ENCODE measurements around the gene TCF7L1.

The TCF7L1 gene

DNA sequence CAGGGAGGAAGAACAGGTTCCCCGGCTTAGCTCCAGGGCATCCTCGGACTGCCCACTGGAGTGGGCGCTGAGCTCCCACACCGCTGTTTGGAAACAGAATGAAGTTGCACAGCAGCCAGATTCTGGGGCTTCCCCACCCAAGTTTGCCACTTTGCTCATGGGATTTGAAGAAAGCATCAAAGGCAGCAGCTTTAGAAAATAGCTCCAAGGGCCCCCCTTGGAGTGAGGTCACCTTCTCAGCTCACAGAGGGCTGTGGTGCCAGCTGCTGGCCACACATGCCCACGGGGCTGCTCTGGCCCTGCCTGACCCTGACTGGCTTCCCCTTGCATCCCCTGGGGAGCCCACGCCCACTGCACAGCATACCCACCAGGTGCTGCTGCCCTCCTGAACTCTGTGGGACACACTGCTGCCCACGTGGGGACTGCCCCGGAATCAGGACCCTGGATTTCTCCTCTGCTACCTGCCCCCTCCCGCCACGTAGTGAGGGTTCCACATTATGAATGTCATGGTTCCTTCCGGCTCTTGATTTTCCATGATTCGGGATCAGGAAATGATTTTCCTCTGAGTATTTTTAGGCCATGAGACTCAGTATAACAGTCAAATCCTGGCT lies 124.3 kb downstream of the TCF7L1 start:
- FAIRE-seq = no peak

DNA sequence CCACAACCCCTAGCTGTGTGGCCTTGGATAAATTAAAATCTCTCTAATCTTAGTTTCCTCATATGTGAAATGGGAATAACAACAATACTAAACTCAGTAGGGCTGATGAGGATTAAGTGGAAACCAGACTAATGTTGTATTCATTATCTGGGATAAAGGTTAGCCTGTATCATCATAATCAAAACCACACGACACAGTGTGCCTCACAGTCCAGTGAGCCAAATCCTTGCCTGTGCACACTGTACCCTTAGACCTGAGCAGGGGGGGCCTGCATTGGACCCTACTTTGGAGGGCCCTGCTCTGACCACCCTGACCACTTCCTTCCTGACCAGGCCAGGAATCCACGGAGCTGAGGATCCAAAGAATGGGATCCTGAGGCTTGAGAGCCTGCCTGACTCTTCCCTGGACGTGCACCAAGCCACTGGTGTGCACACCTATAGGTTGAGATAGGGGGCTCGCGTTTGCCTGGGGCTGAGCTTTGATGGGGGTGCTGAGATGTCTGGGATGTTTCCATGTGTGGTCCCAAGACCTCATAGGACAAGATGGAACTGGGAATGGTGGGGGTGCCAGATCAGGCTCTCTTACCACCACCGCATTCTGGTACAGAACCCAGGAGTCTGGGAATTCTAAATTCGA lies 124.9 kb downstream of the TCF7L1 start:
- no peak for FAIRE-seq

DNA sequence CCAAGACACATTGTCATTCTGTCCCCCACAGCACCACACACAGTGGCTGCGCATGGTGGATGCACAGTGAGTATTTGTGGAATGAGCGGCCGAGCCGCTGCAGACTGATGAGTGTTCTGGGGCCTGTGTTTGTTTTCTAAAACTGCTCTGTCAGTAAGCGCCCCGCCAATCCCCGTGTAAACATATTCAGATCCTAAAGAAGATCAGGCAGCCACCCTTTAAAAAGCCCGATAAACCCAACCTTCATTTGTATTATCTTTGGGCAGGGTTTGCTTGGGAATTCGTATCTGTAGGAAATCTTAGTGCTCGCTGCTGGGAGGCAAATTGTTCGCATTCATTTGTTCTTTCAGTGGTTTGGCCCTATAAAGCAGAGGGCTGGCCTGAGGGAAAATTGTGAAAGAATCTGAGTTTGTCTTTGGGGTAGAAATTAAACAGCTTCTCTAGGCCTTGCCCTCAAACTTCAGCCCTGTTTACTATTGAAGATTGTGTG lies 126.0 kb downstream of the TCF7L1 start:
- no peak for FAIRE-seq

DNA sequence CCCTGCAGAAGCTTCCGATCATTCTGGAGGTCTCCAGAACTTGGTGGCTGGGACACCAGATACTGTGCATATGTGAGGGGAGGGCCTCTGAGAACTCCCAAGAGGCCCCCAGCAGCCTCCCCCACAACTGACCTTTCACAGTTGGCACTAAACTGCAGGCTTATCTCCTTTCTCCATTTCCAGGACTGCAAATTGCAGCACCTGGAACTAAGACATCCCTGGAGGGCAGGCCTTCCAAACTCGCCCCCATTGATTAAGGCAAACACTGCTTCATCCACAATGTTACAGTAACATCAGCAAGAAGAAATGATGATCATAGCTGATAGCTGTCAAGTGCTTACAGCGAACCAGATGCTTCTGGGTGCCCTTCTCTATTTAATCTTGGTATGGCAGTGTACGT lies 126.7 kb downstream of the TCF7L1 start:
- no peak for FAIRE-seq

DNA sequence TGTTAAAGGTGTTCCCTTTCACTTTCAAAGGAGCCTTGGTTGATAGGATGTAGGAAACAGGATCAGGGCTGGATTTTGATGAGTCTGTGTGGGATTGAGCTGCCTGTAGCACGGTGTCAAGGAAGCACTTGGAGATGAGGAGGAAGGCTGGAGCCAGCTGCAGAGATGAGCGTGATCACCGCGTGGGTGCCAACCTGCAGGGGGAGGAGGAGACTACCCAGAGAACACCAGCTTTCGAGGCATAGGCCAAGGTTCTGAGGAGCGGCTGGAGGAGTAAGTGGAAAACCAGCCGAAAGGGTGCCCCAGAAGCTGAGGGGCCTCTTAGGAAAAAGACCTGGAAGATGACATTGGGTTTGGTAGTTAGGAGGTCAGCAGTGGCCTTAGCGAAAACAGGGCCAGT lies 130.4 kb downstream of the TCF7L1 start:
- FAIRE-seq = no peak

DNA sequence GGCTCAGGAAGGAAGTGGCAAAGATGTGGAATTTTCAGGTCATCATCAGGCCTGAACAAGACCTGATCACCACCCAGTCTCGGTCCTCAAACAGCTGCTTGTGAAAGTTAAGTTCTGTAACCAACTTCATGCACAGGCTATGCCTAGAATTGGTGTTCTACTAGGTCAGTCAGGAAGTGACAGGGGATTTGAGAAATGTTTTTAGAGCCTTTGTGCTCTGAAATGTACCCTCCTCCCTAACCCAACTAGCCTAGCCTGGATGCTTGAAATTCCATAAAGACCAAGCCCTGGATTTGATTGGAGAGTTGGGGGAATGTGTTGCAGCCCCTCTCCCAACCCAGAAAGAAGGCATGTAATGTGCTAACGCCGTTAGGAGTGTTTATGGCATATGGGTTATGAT lies 131.3 kb downstream of the TCF7L1 start:
- FAIRE-seq = no peak

DNA sequence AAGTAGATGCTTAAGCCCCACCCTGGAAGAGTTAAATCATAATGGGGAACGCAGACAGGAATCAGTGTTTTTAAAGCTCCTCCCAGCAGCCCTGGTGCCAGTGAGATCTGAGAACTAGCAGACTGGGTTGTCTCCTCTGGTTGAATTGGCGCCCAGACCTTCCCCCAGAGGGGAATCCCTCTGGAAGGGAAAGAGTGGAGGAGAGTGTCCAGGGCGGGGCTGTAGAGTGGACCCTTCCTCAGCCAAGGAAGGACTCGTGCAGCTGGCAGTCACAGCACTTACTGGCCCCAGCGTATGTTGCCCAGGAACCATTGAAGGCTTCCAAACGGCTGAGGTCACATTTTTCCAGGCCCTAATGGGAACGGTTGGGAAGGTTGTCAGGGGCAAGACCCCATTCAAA lies 132.1 kb downstream of the TCF7L1 start:
- no peak for FAIRE-seq

DNA sequence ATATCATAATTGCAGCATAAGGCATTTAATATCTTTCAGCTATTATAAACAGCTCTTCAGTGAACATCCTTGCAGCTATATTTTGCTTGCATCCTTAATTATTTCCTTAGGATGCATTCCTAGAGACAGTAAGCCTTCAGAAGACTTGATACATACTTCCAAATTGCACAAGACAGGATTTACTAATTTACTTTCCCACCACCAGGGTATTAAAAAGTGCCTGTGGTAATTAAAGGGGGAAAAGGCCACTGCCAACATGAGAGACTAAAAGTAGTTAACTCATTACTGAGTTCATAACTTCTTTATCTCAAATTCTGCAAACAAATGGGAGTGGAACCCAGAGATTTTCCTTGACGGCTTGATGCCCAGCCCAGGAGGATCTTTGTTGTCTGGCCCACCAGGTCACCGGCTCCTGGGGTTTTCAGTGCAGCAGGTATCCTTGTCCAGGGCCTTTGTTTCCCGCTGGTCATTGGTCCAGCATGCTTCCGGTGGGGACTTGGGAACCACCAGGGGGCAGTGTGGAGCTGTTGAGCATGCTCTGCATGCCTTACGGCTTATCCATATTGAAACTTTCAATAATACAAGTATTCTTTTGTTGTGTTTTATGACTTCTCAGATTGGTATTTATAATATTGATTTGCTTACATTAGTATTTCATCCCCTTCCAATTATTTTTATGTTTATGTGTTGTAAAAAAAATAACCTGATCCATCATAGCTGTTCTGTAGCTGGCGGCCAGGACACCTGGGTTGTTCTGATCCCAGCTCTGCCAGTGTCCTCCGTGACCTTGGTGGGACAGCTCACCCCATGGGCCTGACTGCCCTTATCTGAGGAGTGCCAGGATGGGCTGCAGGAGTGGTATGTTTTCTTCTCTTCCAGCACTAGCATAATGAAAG lies 133.2 kb downstream of the TCF7L1 start:
- FAIRE-seq = no peak

DNA sequence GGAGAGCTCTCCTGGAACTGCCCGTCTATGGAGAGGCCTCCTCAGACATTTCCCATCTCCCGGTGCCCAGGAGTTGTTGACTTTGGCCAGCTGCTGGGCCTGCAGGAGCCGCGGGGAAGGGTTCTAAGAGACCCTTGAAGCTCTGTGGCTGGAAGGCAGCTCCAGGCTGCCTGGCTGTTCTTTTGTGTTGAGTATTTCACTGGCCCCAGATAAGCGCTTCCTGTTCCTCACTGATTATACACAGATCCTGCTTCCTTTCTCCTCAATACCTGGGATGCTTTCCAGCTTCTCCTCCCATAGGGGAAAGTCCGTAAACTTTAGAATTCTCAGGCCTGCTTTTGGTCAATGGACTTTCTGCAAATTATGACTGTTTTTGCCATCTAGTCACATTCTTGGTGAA lies 136.8 kb downstream of the TCF7L1 start:
- no peak for FAIRE-seq

DNA sequence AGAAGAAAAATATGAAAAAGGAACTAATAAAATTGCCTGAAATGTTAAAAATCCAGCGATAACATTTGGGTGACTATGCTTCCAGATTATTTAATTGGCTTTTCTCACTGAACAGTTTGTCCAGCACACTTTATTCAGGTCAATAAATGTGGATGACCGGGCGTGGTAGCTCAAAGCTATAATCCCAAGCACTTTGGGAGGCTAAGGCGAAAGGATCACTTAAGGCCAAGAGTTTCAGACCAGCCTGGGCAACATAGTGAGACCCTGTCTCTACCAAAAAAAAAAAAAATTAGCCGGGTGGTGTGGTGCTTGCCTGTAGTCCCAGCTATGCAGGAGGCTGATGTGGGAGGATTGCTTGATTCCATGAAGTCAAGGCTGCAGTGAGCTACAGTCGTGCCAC lies 139.2 kb downstream of the TCF7L1 start:
- no peak for FAIRE-seq

DNA sequence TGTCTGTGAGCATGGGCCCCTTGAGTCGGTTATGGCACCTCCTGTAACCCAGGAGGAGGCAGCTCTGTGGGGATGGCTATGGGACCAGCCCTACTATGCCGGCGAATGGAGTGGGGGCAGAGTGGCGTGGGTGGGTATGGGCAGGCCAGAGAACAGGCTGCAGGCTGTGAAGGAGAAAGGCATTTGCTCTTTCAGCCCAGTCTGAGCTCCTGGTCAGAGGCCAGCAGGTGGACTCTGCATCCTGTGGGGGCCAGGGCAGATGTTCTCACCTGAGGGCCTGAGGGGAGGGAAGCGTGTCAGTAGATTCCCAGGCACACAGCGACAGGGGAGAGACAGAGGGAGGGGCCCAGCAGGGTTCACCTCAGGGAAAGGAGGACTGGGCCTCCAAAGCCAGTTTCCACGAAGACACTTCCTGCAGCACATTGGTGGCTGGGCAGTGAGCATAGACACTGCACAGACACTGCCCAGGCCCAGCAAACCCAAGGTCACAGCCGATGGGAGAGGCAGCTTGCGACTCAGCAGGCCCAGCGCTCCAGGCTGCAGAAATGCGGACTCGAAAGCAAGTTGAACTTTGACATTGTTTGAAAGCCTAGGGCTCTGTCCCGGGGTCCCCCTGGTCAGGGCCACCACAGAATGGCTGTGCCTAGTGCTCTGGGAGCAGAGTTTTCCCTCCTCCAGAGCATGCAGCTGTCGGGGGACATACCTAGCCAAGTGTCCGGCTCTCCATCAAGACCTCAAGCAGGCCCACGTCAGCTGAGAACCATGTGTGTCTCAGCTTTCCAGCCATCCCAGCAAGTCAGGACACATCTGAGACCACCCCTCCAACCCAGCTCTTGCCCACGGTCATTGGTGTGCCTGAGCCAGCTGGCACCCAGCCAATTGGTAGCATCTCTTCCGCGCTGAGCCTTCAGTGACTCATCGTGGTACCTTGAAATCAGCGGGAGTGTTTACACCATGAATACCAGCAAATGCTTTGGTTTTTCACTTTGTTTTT lies 140.8 kb downstream of the TCF7L1 start:
- no peak for FAIRE-seq

DNA sequence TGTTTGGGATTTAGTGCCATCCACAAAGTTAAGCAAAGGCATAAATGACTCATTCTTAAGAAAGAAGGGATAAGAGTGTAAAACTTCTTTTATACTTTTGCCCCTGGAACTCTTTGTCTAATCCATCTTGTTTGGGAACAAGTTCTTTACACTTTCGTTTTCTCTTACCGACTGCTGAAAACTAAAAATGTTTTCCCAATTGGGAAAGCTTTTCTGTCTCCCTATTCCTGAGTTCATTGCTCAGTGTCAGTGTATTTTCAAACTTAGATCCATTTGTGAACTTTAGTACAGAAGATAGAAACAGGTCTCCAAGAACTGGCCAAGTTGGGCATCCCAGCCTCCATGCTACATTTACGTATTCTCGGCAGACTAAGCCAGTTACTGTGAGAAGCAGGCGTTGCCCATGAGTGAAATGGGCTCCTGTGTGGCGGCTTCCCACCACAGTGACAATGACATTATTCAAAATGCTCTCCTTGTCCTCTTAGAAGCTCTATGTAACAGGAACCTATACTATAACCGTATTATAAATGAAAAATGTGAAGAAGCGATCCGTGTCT lies 142.9 kb downstream of the TCF7L1 start:
- FAIRE-seq = no peak

DNA sequence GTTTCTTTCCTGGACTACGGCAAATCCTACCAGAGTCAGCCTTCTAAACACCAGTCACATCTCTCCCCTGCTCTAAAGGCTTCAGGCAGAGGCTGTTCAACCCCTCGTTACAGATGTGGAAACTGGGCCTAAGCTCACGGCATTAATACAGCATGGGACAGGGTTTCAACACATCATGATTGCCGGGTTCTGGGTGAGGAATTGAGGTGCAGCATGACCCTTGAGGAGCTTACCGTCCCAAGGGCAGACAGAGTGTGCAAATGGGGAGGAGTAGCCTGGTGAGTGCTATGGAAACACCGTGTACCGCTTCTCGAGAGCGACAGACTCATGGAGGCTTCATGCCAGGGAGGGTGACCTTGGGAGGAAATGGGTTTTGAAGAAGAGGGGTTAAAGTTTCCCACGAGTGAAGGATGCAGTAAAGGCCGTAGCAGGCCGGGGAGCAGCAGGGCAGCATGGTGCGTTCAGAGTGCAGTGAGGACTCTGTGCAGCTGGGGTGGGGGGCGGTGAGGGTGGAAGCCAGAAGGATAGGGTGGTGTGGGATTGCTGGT lies 143.5 kb downstream of the TCF7L1 start:
- FAIRE-seq = no peak

DNA sequence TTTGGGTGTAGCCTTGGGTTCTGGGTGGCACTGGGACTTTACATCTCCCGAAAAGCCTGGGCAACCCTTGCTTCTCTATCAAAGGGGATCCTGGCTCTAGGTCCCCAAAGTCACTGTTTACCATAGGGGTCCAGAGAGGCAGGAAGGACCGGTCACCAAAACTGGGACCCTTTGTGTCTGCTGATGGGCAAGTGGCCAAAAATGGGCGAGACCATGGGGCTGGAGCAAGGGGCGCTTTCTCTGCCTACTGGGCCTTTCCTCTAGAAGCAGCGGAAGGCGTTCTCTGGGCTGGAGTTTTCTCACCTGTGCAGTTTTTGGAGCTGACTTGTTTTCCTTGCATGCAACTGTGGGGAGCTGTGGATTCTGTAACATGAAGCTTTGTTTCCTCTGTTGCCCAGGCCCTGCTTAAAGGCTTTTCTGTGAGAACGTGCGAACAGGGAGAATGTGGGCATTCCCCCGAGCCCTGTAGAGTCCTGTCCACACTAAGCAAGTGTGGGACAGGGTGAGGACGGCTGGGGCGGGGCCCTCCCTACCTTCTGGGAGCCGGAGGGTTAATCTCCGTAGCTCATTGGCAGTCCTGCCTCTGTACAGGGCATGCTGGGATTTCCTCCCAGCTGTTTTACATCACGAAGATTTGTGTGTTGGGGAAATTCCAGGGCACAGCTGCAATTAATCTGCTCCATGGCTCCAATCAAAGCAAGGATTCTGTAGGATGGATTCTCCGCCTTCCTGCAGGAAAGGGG lies 144.4 kb downstream of the TCF7L1 start:
- FAIRE-seq = no peak

DNA sequence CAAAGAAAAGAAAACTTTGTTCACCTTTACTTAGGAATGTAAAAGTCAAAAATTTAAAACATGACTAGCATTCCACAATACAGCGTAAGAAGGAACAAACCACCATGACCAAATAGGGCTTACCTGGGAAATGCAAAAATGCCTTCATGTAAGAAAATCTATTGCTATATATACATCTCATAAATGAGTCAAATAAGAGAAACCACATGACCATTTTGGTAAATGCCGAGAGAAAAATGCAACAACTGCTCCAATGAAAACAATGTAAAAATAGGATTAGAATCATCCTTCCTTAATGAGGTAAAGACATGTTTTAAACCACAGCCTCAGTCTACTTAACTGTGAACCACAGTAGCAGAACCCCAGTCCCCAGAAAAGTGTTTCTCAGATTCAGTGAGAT lies 145.2 kb downstream of the TCF7L1 start:
- FAIRE-seq = no peak

DNA sequence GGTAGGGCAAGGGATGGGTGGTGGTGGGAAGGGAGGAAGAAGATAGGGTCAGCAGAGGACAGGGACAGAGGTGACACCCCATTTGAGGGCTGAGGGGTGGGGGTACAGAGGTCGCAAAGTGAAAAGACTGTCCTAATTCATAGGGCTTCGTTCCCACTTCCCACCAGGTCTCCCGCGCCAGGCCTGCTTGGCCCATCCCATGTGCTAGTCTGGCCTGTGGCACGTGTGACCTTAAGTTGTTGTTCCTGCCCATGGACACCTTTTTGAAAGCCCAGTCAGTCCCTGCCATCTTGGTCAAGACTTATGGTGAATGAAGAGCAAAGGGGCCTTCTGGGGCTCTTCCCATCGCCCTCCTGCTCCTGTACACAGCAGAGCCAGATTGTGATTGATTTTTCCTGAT lies 148.4 kb downstream of the TCF7L1 start:
- FAIRE-seq = no peak

DNA sequence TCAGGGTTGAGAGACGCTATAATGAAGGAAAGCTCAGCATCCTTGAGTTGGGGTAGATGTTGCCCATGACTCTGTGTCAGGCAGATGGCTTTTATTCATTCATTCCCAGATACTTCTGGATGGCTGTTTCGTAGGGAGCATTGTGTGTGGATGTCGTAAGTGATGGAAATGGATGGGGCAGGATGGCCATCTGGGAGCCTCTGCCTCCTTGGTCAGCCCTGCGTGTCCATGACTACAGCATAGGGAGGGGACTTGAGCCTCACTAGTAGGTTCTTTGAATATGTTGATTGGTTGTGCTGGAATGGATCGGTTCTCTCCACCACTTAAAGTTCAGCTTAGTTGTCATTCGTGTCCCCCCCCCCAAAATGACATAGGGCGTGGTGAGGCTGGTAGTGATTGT lies 149.7 kb downstream of the TCF7L1 start:
- no peak for FAIRE-seq

DNA sequence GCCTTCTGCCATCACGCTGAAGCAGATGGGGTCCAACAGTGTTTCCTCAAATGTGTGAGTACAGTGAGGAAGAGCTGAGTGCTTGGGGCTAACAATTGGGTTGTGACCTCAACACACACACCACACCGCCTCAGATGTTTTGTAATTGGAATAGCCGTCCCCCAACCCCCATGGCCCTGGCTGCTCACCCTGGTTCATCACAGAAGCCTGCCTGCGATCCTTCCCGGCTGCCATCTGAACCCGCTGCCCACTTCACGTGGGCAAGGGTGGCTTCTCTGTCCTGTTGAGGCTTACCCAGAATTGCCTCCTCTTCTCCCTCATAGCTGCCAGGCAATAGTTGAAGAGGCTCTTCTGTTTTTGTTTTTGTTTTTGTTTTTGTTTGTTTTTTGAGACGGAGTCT lies 150.4 kb downstream of the TCF7L1 start:
- no peak for FAIRE-seq

DNA sequence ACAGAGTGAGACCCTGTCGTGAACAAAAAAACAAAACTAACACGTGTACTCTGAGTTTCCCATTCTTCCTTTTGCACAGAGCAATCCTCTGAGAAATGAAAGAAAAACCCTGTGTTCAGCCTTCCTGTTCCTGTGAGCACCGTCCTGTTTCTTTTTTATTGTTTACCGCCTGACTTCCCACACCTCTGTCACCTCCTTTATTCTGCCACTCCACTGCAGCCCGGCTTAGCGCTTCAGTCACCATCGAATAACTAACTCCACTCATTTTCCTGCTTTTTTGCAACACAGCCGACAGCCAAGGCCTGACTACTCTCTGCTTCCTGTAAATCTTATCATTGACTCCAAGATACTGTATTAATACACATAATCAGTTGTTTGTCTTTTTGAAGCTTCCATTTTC lies 153.7 kb downstream of the TCF7L1 start:
- no peak for FAIRE-seq

DNA sequence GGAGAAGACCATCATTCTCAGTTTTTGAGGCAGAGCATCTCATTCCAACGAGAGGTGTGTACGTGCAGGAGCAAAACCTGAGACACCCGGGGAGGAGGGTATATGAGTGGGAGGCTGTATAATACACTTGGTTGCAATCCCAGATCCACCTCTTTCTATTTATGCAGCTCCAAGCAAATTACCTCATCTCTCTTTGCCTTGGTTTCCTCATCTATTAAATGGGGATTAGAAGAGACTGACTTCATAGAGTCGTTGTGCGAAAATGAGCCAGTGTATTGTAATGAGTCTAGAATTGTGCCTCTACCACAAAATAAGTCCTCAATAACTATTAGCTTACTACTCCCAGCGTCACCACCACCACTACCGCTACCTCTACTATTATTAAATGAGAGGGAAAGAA lies 154.5 kb downstream of the TCF7L1 start:
- no peak for FAIRE-seq

DNA sequence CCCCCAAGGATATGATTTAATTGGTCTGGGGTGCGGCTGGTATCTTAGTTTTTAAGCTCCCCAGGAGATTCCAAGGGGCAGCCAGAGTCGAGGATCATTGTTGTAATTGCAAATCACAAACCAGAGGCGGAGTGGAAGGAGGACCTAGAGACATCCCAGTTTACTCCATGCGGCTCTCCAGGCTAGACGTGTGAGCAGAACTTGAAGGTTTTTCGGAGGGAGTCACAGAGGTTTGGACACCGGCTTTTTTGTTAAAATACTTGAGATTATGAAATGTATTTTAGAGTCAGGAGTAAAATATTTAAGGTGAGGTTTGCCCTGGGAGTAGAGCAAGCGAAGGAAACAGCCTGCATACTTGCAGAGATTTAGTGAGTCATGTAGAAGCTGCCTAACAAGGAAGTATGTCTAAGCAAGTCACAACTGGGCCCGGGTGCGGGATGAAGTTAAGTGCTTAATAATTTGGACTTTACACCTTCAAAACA lies 155.1 kb downstream of the TCF7L1 start:
- FAIRE-seq = no peak
